ENCODE data around the gene CORO2B.

DNA sequence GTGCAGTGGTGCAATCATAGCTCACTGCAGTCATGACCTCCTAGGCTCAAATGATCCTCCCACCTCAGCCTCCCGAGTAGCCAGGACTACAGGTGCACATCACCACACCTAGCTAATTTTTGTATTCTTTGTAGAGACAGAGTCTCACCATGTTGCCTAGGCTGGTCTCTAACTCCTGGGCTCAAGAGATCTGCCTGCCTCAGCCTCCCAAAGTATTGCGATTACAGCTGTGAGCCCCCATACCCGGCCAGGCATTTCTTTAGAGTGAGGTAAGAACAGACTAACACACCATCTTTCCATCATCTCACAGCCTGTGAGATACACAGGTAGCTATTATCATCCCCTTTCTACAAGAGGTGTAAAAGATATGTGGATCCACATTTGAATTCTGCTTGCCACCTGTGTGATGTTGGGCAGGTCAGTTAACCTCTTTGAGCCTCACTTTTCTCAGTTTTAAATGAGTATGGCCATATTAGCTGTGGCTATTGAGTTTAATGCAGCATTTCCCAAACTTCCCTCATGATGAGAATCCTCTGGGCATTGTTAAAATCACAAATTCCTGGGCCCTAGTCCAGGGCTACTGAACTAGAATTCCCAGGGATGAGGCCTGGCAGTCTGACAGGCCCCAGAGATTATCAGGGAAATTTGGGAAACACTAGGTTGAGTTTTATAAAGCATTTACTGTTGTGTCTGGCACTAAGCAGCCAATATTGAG lies 195.9 kb downstream of the CORO2B start:
- TF ChIP-seq POLR2AphosphoS5 (IDR thresholded peaks at IDR 0.05; ENCODE audit: borderline replicate concordance, low read depth, low read length), result no peak
- no peak for TF ChIP-seq EZH2 (IDR thresholded peaks at IDR 0.05)
- TF ChIP-seq FOXP2 (optimal IDR thresholded peaks at IDR 0.05; ENCODE audit: control extremely low read depth, extremely low read length, insufficient read depth), result no peak

Data from SK-N-MC (cell line).